ENCODE data around the gene TTC38.

DNA sequence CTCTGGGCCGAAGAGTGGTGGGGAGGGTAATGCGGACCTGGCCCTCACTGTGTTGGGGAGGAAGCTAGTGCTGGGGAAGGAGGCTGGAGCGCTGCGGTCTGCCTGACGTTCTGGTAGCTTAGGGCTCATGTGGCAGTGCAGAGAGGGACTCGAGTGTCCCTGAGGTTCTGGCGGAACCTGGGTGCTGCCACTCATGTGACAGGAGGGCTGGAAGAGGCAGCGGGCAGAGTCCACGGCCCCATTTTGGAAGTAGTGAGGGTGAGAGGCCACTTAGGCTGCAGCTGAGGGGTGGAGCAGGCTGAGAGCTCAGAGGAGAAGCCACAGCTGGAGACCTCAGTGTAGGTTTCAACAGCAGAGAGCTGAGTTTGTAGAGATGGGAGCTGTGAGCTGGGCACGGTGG is 51.5 kb downstream of the TTC38 start:
- TF ChIP-seq, protein P1, sequence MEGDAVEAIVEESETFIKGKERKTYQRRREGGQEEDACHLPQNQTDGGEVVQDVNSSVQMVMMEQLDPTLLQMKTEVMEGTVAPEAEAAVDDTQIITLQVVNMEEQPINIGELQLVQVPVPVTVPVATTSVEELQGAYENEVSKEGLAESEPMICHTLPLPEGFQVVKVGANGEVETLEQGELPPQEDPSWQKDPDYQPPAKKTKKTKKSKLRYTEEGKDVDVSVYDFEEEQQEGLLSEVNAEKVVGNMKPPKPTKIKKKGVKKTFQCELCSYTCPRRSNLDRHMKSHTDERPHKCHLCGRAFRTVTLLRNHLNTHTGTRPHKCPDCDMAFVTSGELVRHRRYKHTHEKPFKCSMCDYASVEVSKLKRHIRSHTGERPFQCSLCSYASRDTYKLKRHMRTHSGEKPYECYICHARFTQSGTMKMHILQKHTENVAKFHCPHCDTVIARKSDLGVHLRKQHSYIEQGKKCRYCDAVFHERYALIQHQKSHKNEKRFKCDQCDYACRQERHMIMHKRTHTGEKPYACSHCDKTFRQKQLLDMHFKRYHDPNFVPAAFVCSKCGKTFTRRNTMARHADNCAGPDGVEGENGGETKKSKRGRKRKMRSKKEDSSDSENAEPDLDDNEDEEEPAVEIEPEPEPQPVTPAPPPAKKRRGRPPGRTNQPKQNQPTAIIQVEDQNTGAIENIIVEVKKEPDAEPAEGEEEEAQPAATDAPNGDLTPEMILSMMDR (IDR thresholded peaks at IDR 0.05), result no peak
- TF ChIP-seq POLR2A (IDR thresholded peaks at IDR 0.05), result no peak

All from esophagus squamous epithelium (tissue), 4 donors.